AG09309 (cell line): ENCODE measurements around the gene MGST2.

ENCODE experiments used
- DNase-seq: peaks from one replicate; pipeline ENCODE4 v3.0.0-alpha.2; 2010; ENCODE audit warnings: low read depth
- H3K4me3 ChIP-seq: 2 replicates; pipeline ENCODE4 v1.5.1; 2011; ENCODE audit warnings: mild to moderate bottlenecking, low read depth, low read length, moderate library complexity; ENCODE audit not compliant: control insufficient read depth
- TF ChIP-seq, protein P1 (sequence below): IDR thresholded peaks from 2 replicates; pipeline ENCODE4 v1.5.1; 2011; ENCODE audit warnings: mild to moderate bottlenecking, low read depth, low read length, inconsistent platforms; ENCODE audit not compliant: insufficient read depth, control insufficient read depth; ENCODE audit errors: missing control alignments

MGST2 gene

GRCh38 chr4:139663561-139664138, 2.0 kb upstream of the MGST2 start:
- H3K4me3 ChIP-seq: no peak overlapping the region
- no peak for DNase-seq
- TF ChIP-seq, protein P1, sequence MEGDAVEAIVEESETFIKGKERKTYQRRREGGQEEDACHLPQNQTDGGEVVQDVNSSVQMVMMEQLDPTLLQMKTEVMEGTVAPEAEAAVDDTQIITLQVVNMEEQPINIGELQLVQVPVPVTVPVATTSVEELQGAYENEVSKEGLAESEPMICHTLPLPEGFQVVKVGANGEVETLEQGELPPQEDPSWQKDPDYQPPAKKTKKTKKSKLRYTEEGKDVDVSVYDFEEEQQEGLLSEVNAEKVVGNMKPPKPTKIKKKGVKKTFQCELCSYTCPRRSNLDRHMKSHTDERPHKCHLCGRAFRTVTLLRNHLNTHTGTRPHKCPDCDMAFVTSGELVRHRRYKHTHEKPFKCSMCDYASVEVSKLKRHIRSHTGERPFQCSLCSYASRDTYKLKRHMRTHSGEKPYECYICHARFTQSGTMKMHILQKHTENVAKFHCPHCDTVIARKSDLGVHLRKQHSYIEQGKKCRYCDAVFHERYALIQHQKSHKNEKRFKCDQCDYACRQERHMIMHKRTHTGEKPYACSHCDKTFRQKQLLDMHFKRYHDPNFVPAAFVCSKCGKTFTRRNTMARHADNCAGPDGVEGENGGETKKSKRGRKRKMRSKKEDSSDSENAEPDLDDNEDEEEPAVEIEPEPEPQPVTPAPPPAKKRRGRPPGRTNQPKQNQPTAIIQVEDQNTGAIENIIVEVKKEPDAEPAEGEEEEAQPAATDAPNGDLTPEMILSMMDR: no peak

GRCh38 chr4:139664442-139664841, 1.2 kb upstream of the MGST2 start:
- TF ChIP-seq, protein P1: no peak
- H3K4me3 ChIP-seq: no peak overlapping the region
- DNase-seq: no peak

DNA sequence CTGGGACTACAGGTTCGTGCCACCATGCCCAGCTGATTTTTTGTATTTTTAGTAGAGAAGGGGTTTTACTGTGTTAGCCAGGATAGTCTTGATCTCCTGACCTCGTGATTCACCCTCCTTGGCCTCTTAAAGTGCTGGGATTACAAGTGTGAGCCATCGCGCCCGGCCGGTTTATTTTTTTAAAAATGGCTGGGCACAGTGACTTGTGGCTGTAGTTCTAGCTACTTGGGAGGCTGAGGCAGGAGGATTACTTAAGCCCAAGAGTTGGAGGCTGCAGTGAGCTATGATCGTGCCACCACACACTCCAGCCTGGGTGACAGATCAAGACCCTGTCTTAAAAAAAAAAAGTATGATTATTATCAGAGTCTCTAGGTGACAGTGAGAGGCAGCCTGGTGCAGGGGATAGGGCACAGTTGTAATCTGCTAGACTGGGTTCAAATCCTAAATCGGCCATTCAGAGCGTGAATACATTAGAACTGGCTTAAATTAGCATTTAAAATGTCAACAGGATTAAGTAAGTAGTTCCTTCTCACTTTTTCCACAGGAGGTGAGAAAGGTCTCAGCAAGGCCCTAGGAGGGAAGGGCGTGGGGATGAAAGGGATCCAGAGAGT, 435 bp upstream of the MGST2 start:
- peak overlapping the region; percentile 57 for H3K4me3 ChIP-seq
- DNase-seq: no peak
- TF ChIP-seq, protein P1: no peak

DNA sequence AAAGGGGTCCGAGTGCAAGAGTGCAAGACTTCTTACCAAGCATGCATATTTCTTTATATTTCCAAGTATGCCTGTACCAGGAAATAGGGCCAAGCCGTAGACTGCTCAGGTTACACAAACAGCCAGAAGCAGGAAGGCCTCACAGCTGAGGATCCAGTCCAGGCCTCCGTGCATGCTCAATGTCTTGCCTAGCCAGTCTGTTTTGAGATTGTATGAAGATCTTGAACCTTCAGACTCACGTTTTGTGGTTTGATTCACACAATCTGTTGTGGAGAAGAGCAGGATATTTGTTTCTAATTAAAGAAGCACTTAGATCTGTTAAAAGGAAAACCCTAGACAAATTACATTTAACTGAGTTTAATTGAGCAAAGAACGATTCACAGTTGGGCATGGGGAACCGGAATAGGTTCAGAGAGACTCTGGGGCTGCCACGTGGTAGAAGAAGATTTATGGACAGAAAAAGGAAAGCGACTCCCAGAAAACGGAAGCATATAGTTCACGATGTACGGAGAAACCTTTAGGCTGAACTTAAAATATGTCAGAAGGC, 1.2 kb downstream of the MGST2 start:
- no peak for DNase-seq

GRCh38 chr4:139668036-139668435, 2.4 kb downstream of the MGST2 start:
- DNase-seq: no peak
- no peak overlapping the region for H3K4me3 ChIP-seq
- TF ChIP-seq, protein P1: no peak

More for the DNA sequence above, 1.2 kb downstream of the MGST2 start:
- TF ChIP-seq, protein P1: no peak
- H3K4me3 ChIP-seq: no peak overlapping the region

GRCh38 chr4:139668658-139669201, 3.1 kb downstream of the MGST2 start:
- TF ChIP-seq, protein P1: no peak
- H3K4me3 ChIP-seq: no peak overlapping the region
- DNase-seq: no peak
